HG02678 (cell line): ENCODE measurements around the gene VPS51.

ENCODE experiments used
- ATAC-seq: cut with Tn5 transposase; IDR thresholded peaks from one replicate; pipeline ENCODE4 v1.9.1; 2021; ENCODE audit warnings: mild to moderate bottlenecking, moderate library complexity; ENCODE audit not compliant: unreplicated experiment

Gene VPS51

GRCh38 chr11:65160643-65161042, 64.6 kb downstream of the VPS51 start:
- ATAC-seq, result no peak
